ENCODE results near the gene HOXD10. TPM values are rescaled to one million over a fixed set of nuclear protein-coding genes. Genes with fewer than 3 reads are reported as not detected.
A peak's percentile ranks its signal among the peaks of the same experiment; 100 is the strongest.

Gene HOXD10
- total RNA-seq, 1 donor = 58.7 TPM

- peak overlapping the region; percentile 48 for H3K4me3 ChIP-seq (ENCODE audit: low read depth, low read length)
- DNase-seq (ENCODE audit: low read depth) = peak; percentile 34
- TF ChIP-seq, protein P1, sequence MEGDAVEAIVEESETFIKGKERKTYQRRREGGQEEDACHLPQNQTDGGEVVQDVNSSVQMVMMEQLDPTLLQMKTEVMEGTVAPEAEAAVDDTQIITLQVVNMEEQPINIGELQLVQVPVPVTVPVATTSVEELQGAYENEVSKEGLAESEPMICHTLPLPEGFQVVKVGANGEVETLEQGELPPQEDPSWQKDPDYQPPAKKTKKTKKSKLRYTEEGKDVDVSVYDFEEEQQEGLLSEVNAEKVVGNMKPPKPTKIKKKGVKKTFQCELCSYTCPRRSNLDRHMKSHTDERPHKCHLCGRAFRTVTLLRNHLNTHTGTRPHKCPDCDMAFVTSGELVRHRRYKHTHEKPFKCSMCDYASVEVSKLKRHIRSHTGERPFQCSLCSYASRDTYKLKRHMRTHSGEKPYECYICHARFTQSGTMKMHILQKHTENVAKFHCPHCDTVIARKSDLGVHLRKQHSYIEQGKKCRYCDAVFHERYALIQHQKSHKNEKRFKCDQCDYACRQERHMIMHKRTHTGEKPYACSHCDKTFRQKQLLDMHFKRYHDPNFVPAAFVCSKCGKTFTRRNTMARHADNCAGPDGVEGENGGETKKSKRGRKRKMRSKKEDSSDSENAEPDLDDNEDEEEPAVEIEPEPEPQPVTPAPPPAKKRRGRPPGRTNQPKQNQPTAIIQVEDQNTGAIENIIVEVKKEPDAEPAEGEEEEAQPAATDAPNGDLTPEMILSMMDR (IDR thresholded peaks at IDR 0.05; ENCODE audit: insufficient read depth, low read depth, low read length) = no peak
These were observed 11.8 kb downstream of the HOXD10 start for GRCh38 chr2:176128172-176128981.

DNA sequence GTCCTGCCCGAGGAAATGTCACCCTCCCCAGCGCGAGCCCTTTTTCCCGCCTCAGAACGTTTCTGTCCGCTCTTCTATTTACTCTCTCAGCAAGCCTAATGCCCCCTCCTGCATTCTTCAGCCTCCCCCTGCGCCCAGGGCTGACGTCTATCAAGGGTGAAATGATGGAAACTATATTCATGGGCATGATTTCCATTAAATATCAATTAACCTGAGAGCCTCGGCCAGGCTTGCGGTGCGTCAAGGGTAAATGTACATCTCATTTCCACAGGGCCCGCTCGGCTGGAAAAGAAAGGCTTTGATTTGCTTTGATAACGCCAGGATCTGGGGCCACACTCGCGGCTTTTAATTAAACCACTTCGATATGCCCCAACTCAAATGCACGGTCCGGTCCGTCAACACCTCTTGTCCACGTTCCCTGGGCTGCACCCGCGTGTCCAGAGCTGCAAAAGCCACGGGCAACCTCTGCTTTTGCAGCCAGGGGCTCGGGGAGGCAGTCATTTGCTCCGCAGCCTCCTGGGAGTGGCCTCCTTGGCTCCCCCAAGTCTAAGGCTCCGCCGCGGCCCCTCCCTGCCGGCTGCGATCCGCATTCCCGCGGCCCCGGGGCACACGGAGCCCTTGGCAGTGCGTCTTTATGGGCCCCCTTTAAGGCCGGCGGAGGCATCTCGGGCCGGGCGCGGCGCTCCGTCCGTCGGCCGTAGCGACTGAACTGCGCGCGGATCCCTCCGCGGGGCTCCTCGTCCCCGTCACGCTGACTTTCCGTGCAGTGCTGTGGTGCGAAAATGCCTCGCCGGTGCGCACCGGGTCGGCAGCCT lies 12.6 kb downstream of the HOXD10 start, which contains the start of gene HOXD8:
Gene HOXD8, plus strand, starts transcription at position 724 of the 815 bp plus-strand sequence. CDS start 662 bp downstream, outside the sequence.
- TF ChIP-seq, protein P1 (IDR thresholded peaks at IDR 0.05; ENCODE audit: insufficient read depth, low read depth, low read length) = no peak
- peak; percentile 79 for DNase-seq (ENCODE audit: low read depth)
- peak within 1 kb of the TSS; percentile 48 for H3K4me3 ChIP-seq (ENCODE audit: low read depth, low read length)

GRCh38 chr2:176129813-176130146 lies 13.2 kb downstream of the HOXD10 start:
- TF ChIP-seq, protein P1 (IDR thresholded peaks at IDR 0.05; ENCODE audit: insufficient read depth, low read depth, low read length) = no peak
- no peak for DNase-seq (ENCODE audit: low read depth)
- peak overlapping the region; percentile 48 for H3K4me3 ChIP-seq (ENCODE audit: low read depth, low read length)

DNA sequence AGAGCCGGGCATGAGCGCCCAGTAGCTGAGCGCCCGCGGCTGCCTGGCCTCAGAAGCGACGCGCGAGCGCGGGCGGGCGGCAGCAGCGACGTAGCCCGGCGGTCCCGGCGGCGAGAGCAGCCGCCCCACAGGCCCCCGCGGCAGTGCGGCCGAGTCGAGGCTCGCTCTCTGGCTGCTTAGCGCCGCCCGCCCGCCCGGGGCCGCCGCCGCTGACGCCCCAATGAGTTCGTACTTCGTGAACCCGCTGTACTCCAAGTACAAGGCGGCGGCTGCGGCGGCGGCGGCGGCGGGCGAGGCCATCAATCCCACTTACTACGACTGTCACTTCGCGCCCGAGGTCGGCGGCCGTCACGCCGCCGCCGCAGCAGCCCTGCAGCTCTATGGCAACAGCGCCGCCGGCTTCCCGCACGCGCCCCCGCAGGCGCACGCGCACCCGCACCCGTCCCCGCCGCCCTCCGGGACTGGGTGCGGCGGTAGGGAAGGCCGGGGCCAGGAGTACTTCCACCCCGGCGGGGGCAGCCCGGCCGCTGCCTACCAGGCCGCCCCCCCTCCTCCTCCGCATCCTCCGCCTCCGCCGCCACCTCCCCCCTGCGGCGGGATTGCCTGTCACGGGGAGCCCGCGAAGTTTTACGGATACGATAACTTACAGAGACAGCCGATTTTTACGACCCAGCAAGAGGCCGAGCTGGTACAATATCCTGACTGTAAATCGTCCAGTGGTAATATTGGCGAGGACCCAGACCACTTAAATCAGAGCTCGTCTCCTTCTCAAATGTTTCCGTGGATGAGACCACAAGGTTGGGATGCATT lies 13.8 kb downstream of the HOXD10 start:
- peak; percentile 85 for DNase-seq (ENCODE audit: low read depth)
- TF ChIP-seq, protein P1 (IDR thresholded peaks at IDR 0.05; ENCODE audit: insufficient read depth, low read depth, low read length) = no peak
- H3K4me3 ChIP-seq (ENCODE audit: low read depth, low read length) = peak overlapping the region; percentile 48

GRCh38 chr2:176130957-176131847 lies 14.6 kb downstream of the HOXD10 start:
- no peak for DNase-seq (ENCODE audit: low read depth)
- TF ChIP-seq, protein P1 (IDR thresholded peaks at IDR 0.05; ENCODE audit: insufficient read depth, low read depth, low read length) = no peak
- H3K4me3 ChIP-seq (ENCODE audit: low read depth, low read length) = peak overlapping the region; percentile 48

GRCh38 chr2:176131848-176132158 lies 15.2 kb downstream of the HOXD10 start:
- peak overlapping the region; percentile 48 for H3K4me3 ChIP-seq (ENCODE audit: low read depth, low read length)
- TF ChIP-seq, protein P1 (IDR thresholded peaks at IDR 0.05; ENCODE audit: insufficient read depth, low read depth, low read length) = no peak
- DNase-seq (ENCODE audit: low read depth) = no peak

All from fibroblast of villous mesenchyme (primary cell).